Non-pigmented ciliary epithelial cell (primary cell): ENCODE results near the gene TMTC2.

Experiments
- DNase-seq: peaks from one replicate; pipeline ENCODE4 v3.0.0-alpha.2; 2010; ENCODE audit warnings: low read depth

The TMTC2 gene

GRCh38 chr12:82883394-82884355 is 197.0 kb downstream of the TMTC2 start:
- DNase-seq = no peak

GRCh38 chr12:82886671-82887340 is 200.1 kb downstream of the TMTC2 start:
- DNase-seq = no peak

DNA sequence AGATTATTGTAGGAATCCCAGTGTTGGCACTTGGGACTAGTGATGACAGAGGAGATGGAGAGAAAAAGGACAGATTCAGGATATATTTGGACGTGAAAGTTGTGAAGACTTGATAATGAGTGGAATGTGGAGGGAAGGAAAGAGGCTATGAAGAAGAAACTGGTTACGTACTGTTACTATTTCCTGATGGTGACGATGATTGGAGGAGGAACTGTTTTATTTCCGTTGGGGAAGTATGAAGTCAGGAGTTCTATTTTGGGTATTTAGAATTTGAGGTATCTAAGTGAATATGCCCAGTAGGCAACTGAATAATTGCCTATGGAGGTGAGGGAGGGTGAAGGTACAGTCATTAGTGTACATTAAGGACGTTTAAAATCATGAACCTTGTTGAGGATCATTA is 207.2 kb downstream of the TMTC2 start:
- DNase-seq = no peak

DNA sequence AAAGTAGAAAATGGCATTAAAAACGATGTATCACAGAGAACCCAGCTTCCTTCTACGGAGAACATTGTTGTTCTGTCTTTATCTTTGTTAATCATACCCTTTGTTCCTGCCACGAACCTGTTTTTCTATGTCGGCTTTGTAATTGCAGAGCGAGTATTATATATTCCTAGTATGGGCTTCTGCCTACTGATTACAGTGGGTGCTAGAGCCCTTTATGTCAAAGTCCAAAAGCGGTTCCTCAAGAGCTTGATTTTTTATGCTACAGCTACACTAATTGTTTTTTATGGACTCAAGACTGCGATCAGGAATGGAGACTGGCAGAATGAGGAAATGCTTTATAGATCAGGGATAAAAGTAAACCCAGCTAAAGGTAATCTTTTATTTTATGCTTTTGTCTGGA is 209.6 kb downstream of the TMTC2 start:
- no peak for DNase-seq

DNA sequence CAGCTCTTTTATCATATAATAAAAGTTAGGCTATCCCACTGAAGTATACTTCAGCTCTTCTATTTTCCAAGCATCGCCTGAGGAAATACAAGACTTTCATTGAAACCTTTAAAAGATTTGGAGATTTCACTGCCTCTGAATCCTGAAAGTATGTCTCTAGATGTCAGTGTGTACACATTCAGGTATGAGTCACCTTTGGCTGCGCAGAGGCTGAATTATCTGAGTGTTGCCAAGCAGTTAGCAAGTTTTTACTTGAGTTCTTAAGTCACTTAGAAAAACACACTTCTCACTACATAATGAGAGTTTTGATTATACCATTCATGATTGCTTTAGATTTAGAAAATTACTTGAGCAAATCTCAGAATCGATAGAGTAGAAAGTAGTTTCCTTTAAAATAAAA is 210.3 kb downstream of the TMTC2 start:
- DNase-seq = no peak

DNA sequence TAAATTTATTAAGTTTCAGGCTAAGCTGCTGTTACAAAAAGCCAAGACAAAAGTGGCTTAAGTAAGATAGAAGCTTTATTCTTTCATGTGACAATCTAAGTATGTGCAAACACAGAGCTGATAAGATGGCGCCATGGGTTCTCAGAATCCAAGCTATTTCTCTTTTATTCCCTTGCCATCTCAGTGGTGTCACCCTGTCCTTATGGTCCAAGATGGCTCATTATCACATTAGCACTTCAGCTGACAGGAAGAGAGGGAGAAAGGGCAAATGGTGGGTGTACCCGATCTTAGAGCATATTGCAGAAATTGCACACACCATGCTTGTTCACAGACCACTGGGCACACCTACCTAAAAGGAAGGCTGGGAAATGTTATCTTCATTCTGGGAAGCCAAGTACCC is 211.7 kb downstream of the TMTC2 start:
- no peak for DNase-seq

DNA sequence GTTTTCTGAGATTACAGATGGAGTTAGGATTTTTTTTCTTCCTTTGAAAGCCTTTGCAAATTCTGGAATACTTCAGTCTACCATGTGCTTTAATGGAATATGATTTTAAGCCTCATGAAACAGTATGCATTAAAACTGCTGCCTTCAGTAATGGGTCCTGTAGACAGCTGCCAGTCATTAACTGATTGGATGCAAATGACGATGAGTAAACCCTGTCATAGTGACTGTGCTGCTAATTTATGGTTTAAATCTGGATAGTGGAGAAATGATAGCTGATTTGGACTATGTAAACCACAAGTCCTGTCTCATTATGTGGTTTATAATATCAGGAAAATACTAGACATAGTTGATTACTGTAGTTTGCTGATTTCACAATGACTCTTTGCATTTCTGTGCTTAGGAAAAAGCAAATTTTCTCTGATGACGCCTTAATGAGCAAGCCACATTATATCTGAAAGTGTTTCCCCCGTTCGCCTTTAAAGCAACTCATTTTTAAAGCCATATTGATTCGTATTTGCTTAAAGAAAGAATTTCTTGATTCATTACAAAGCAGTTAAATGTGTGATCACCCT is 217.6 kb downstream of the TMTC2 start:
- DNase-seq = no peak

DNA sequence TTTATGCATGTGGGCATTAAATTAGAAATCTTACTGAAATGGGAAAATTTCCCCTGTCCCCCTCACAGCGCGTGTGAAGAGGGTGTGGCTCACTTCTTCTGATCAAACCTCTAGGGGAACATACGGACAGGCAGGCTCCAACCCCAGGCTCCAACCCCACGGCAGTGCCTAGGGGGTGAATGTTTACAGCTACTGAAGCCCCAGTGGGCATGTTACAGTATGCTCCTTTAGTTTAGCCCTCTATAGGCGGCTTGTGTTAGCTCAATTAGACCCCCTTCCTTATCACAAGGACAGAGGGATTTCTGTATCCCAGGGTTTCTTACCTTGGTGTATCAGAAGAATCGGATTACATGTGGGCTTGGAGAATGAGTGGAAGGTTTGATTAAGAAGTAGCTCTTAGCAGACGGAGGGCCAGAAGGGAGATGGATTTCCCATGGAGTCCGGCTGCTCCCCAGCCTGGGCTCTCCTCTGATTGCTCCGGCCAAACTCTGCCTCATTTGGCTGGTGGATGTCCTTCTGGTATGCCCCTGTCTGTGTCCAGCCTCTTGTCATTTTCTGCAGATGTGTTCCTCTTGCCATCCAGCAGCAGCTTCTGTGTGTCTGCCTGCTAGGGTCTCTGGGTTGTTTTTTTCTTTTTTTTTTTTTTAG is 223.7 kb downstream of the TMTC2 start:
- no peak for DNase-seq

DNA sequence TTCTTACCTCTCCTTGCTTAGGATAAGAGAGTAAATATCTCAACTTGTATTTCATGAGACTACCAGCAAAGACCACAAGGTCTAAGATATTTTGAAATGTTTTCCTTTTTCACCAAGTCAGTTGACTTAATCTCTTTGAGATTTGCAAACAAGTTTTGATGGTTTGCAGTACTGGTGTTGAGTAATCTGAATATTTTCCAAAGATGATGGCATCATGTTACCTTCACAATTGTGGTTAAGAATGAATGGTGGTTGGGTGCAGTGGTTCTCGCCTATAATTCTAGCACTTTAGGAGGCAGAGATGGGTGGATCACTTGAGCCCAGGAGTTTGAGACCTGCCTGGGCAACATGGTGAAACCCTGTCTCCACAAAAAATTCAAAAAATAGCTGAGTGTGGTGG is 225.7 kb downstream of the TMTC2 start:
- DNase-seq = no peak

GRCh38 chr12:82919388-82920054 is 232.8 kb downstream of the TMTC2 start:
- DNase-seq = no peak

DNA sequence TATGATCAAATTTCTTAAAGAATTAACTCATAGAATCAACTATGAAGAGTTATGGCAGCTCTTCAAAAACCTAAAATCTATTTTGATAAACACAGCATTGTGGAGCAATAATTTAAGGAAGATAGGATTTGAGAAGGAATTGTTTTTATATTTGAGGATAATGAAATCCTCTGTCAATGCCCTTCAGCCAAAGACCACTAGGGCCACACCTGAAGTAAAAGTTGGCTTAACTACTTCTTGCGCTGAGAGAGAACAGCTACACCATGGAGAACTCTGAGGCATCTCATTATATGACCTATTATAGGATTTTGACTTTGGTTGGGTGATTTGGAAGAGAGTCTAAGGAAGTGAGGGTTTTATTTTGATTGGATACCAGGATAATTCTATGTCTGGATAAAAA is 237.2 kb downstream of the TMTC2 start:
- no peak for DNase-seq

DNA sequence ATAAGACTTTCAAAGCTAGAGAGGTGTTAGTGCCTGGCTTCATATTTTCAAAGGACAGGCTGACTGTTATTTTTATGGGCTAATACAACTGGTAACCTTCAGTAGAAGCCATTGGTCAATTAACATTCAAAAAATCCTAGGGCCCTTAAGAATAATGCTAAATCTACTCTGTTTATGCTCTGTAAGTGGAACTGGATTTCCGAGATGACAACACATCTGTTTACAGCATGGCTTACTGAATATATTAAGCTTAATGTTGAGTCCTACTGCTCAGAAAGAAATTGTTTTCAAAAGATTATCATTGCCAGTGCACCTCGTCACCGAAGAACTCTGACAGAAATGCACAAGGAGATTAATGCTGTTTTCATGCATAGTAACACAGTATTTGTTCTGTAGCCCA is 239.9 kb downstream of the TMTC2 start:
- DNase-seq = no peak

DNA sequence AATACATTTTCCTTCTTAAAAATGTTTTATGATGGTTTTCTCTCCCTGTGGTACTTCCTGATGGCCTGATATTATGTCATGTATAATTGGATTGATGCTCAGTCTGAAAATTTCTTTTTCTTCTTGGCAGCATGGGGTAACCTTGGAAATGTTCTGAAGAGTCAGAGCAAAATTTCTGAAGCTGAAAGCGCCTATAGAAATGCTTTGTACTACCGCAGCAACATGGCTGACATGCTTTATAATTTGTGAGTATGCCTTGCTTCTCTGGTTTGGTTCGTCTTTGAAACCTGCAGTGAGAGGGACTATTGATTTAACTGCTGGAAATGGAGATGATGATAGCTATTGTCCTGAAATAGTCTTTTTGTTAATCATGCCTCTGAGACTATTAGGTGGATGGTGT is 243.6 kb downstream of the TMTC2 start:
- no peak for DNase-seq

DNA sequence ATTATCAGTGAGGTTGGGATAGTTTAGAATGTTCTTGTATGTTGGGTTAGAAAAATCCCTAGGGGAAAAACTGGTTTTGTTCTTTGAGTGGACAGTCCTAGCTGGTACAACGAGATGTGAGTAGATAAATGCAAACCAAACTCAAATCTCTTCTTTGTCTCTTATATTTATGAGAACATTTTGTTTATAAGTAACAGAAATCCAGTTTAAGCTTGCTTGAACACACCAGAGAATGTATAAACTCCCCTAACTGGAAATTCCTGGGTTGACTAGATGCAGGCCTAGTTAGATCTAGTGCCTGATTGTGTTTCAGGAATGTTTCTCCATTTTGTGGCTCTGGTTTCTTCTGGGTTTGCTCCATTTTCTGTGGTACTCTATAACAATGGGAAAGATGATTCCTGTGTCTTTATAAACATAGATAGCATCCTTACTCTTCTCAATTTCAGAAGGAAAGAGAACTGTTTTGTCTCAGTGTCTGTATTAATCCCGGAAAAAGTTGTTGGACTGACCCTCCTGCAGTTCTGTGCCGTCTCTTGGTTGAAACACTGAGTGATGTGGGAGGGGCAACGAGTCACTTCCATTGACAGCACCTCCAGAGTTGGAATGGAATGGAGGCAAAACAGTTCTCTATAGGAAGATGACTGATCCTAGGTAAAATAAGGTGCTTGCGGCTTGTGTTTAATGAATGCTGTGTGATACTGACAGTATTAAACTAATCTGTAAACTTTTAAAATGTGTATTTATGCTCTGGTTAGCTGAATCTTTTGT is 244.8 kb downstream of the TMTC2 start:
- DNase-seq = no peak

DNA sequence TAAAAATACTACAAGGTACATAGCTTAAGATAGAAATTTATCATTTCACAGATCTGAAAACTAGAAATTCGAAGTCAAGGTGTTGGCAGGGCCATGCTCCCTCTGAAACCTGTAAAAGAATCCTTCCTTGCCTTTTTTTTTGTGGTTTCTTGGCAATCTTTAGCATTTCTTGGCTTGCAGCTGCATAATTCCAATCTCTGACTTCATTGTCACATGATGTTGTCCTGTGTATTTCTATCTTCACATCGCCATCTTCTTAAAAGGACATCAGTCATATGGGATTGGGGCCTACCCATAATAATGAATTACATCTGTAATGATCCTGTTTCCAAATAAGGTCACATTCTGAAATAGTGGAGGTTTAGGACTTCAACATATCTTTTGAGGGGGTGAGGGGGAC is 250.4 kb downstream of the TMTC2 start:
- no peak for DNase-seq

- no peak for DNase-seq
Observed at GRCh38 chr12:82942521-82942920, 255.8 kb downstream of the TMTC2 start.

GRCh38 chr12:82942991-82943401 is 256.3 kb downstream of the TMTC2 start:
- DNase-seq = no peak

- DNase-seq = no peak
Observed at GRCh38 chr12:82948491-82948890, 261.8 kb downstream of the TMTC2 start.

GRCh38 chr12:82950356-82950755 is 263.6 kb downstream of the TMTC2 start:
- DNase-seq = no peak

- no peak for DNase-seq
Observed at GRCh38 chr12:82952946-82953345, 266.2 kb downstream of the TMTC2 start.

DNA sequence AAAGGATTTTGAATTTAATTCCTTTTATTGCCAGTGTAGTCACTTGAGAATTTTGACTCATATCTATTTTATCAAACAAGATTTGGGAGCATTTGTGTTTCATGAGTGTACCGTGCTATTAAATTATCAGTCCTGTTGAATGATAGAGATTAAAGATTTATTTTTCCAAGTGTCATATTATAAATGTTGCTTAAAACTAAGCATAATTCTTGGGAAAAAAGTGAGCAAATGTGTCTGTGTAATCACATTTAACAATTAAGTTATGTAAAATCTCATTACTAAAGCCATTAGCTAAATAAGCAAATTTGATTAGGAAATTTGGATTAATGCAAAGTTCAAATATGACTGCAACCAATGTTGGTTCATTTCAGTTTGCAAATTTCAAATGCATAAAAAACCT is 266.7 kb downstream of the TMTC2 start:
- no peak for DNase-seq
